GM19395 (cell line): ENCODE results near the gene KDM1A.

Source experiments
- ATAC-seq: cut with Tn5 transposase; IDR thresholded peaks from one replicate; pipeline ENCODE4 v1.9.1; 2021; ENCODE audit warnings: mild to moderate bottlenecking, moderate library complexity; ENCODE audit not compliant: unreplicated experiment

KDM1A gene

GRCh38 chr1:23066075-23066474, 46.8 kb downstream of the KDM1A start:
- no peak for ATAC-seq

GRCh38 chr1:23069149-23069548, 49.9 kb downstream of the KDM1A start:
- no peak for ATAC-seq

GRCh38 chr1:23069675-23070074, 50.4 kb downstream of the KDM1A start:
- ATAC-seq = no peak

- no peak for ATAC-seq
These were observed 54.7 kb downstream of the KDM1A start for GRCh38 chr1:23074012-23074411.

- no peak for ATAC-seq
These were observed 59.8 kb downstream of the KDM1A start for GRCh38 chr1:23079025-23079424.

- no peak for ATAC-seq
These were observed 61.6 kb downstream of the KDM1A start for GRCh38 chr1:23080885-23081284.

- no peak for ATAC-seq
These were observed 62.1 kb downstream of the KDM1A start for GRCh38 chr1:23081376-23081775.

GRCh38 chr1:23083714-23084480, 64.6 kb downstream of the KDM1A start:
- no peak for ATAC-seq

GRCh38 chr1:23084880-23085279, 65.6 kb downstream of the KDM1A start:
- ATAC-seq = no peak

GRCh38 chr1:23085696-23086095, 66.4 kb downstream of the KDM1A start:
- ATAC-seq = no peak

GRCh38 chr1:23088027-23088426, 68.8 kb downstream of the KDM1A start:
- ATAC-seq = no peak

- ATAC-seq = no peak
These were observed 70.8 kb downstream of the KDM1A start for GRCh38 chr1:23090056-23090455.

- ATAC-seq = no peak
These were observed 72.3 kb downstream of the KDM1A start for GRCh38 chr1:23091545-23091944.

GRCh38 chr1:23092447-23092846, 73.2 kb downstream of the KDM1A start:
- no peak for ATAC-seq

- ATAC-seq = no peak
These were observed 78.0 kb downstream of the KDM1A start for GRCh38 chr1:23097316-23097715.

GRCh38 chr1:23098463-23099170, 79.3 kb downstream of the KDM1A start:
- no peak for ATAC-seq

GRCh38 chr1:23099171-23099536, 79.9 kb downstream of the KDM1A start:
- no peak for ATAC-seq

GRCh38 chr1:23100074-23100748, 80.9 kb downstream of the KDM1A start:
- no peak for ATAC-seq

- ATAC-seq = no peak
These were observed 82.0 kb downstream of the KDM1A start for GRCh38 chr1:23101101-23101827.

- no peak for ATAC-seq
These were observed 82.6 kb downstream of the KDM1A start for GRCh38 chr1:23101887-23102286.

- no peak for ATAC-seq
These were observed 83.0 kb downstream of the KDM1A start for GRCh38 chr1:23102289-23102688.
